ENCODE measurements around the gene XIRP1.

The XIRP1 gene

GRCh38 chr3:39143051-39143885 is 49.1 kb downstream of the XIRP1 start:
- TF ChIP-seq CTCF (conservative IDR thresholded peaks at IDR 0.05; ENCODE audit: low read depth, low read length): no peak
- no peak for DNase-seq (ENCODE audit: low read depth)
- no peak overlapping the region for H3K4me3 ChIP-seq (ENCODE audit: low read depth, low read length)

GRCh38 chr3:39142067-39142466 is 50.3 kb downstream of the XIRP1 start:
- TF ChIP-seq CTCF (conservative IDR thresholded peaks at IDR 0.05; ENCODE audit: low read depth, low read length): no peak
- no peak for DNase-seq (ENCODE audit: low read depth)
- H3K4me3 ChIP-seq (ENCODE audit: low read depth, low read length): no peak overlapping the region

- no peak overlapping the region for H3K4me3 ChIP-seq (ENCODE audit: low read depth, low read length)
- DNase-seq (ENCODE audit: low read depth): peak; percentile 60
- TF ChIP-seq CTCF (conservative IDR thresholded peaks at IDR 0.05; ENCODE audit: low read depth, low read length): no peak
Observed at GRCh38 chr3:39141171-39141995, 51.0 kb downstream of the XIRP1 start.

GRCh38 chr3:39140341-39140971 is 51.9 kb downstream of the XIRP1 start:
- TF ChIP-seq CTCF (conservative IDR thresholded peaks at IDR 0.05; ENCODE audit: low read depth, low read length): no peak

GRCh38 chr3:39139442-39139841 is 53.0 kb downstream of the XIRP1 start:
- no peak for TF ChIP-seq CTCF (conservative IDR thresholded peaks at IDR 0.05; ENCODE audit: low read depth, low read length)
- no peak overlapping the region for H3K4me3 ChIP-seq (ENCODE audit: low read depth, low read length)
- DNase-seq (ENCODE audit: low read depth): no peak

More at GRCh38 chr3:39140341-39140971, 51.9 kb downstream of the XIRP1 start:
- DNase-seq (ENCODE audit: low read depth): no peak
- no peak overlapping the region for H3K4me3 ChIP-seq (ENCODE audit: low read depth, low read length)

GRCh38 chr3:39138804-39139415 is 53.5 kb downstream of the XIRP1 start:
- H3K4me3 ChIP-seq (ENCODE audit: low read depth, low read length): no peak overlapping the region
- DNase-seq (ENCODE audit: low read depth): no peak
- no peak for TF ChIP-seq CTCF (conservative IDR thresholded peaks at IDR 0.05; ENCODE audit: low read depth, low read length)
